ENCODE measurements around the gene ZDHHC8. TPM values are rescaled to one million over a fixed set of nuclear protein-coding genes. Genes with fewer than 3 reads are reported as not detected.

ZDHHC8 gene
- total and polyA plus RNA-seq, 2 experiments from 2014 or later: 13.0 to 18.7 TPM

- TF ChIP-seq EZH2 (IDR thresholded peaks at IDR 0.05; ENCODE audit: insufficient read depth, poor library complexity, severe bottlenecking) (no peak), EZH2phosphoT487 (IDR thresholded peaks at IDR 0.05; ENCODE audit: insufficient read depth, low read depth) (no peak)
- in situ Hi-C loops (cut with MboI): no loop called here
- Histone ChIP-seq H3K9ac (no peak overlapping the region), H3F3A (ENCODE audit: insufficient read depth) (peaks cover 13% of the 10 kb centered on the region; the same call in 1 of the 2 replicates), H3K27me3 (replicated peaks; ENCODE audit: insufficient read depth) (no peaks in the 10 kb centered on the region), H3K4me2 (ENCODE audit: unreplicated experiment) (no peak overlapping the region), H3K79me2 (ENCODE audit: insufficient read depth) (peaks cover 66% of the 10 kb centered on the region), H3K36me3 (ENCODE audit: low read depth) (no peaks in the 10 kb centered on the region), H3K27ac (no peak overlapping the region), H4K20me1 (ENCODE audit: insufficient read depth) (no peaks in the 10 kb centered on the region), H3K4me3 (no peak overlapping the region), H3K4me1 (ENCODE audit: insufficient read depth) (peaks cover 22% of the 10 kb centered on the region), H3K9me3 (ENCODE audit: low read depth) (no peaks in the 10 kb centered on the region), H3K9me2 (ENCODE audit: insufficient read depth) (no peaks in the 10 kb centered on the region), H2AFZ (no peak overlapping the region)
- 66 to 72% methylated on average over 9 to 12 of the region's 12 CpGs for WGBS, 2 experiments (ENCODE audit: low coverage in 1 of 2, low lambda C conversion rate in 2 of 2, missing lambda C conversion rate in 2 of 2)
- DNase-seq: no peak
Measured at GRCh38 chr22:20133930-20134549, 2.4 kb downstream of the ZDHHC8 start.

GRCh38 chr22:20135265-20135664, 3.7 kb downstream of the ZDHHC8 start:
- TF ChIP-seq EZH2phosphoT487 (IDR thresholded peaks at IDR 0.05; ENCODE audit: insufficient read depth, low read depth): no peak
- no peak for TF ChIP-seq EZH2 (IDR thresholded peaks at IDR 0.05; ENCODE audit: insufficient read depth, poor library complexity, severe bottlenecking)
- Histone ChIP-seq H3K4me3 (no peak overlapping the region), H3K27ac (no peak overlapping the region), H3K4me1 (ENCODE audit: insufficient read depth) (peaks cover 22% of the 10 kb centered on the region), H3K27me3 (replicated peaks; ENCODE audit: insufficient read depth) (no peaks in the 10 kb centered on the region), H3K9me2 (ENCODE audit: insufficient read depth) (no peaks in the 10 kb centered on the region), H3K9me3 (ENCODE audit: low read depth) (no peaks in the 10 kb centered on the region), H3K36me3 (ENCODE audit: low read depth) (no peaks in the 10 kb centered on the region), H3K9ac (no peak overlapping the region), H3F3A (ENCODE audit: insufficient read depth) (0 out of 2 replicates have a peak, but pooled peaks cover 5% of the 10 kb centered on the region), H2AFZ (no peak overlapping the region), H4K20me1 (ENCODE audit: insufficient read depth) (no peaks in the 10 kb centered on the region), H3K4me2 (ENCODE audit: unreplicated experiment) (no peak overlapping the region), H3K79me2 (ENCODE audit: insufficient read depth) (peaks cover 74% of the 10 kb centered on the region)
- 67 to 75% methylated on average over 4 of the region's 4 CpGs for WGBS, 2 experiments (ENCODE audit: low coverage in 1 of 2, low lambda C conversion rate in 2 of 2, missing lambda C conversion rate in 2 of 2)
- no peak for DNase-seq
- in situ Hi-C loops (cut with MboI): no loop called here

GRCh38 chr22:20135806-20136602, 4.4 kb downstream of the ZDHHC8 start:
- peaks cover 74% of the 10 kb centered on the region for H3K79me2 ChIP-seq (ENCODE audit: insufficient read depth)
- H3F3A ChIP-seq (ENCODE audit: insufficient read depth): no peaks in the 10 kb centered on the region
- no peak overlapping the region for H3K4me3 ChIP-seq
- WGBS, 2 experiments (ENCODE audit: low coverage in 1 of 2, low lambda C conversion rate in 2 of 2, missing lambda C conversion rate in 2 of 2): 73% methylated on average over 22 to 25 of the region's 25 CpGs
- H2AFZ ChIP-seq: no peak overlapping the region
- in situ Hi-C loops (cut with MboI): no loop called here
- H3K4me1 ChIP-seq (ENCODE audit: insufficient read depth): peaks cover 22% of the 10 kb centered on the region
- H3K36me3 ChIP-seq (ENCODE audit: low read depth): no peaks in the 10 kb centered on the region
- H3K9me3 ChIP-seq (ENCODE audit: low read depth): no peaks in the 10 kb centered on the region
- TF ChIP-seq EZH2 (IDR thresholded peaks at IDR 0.05; ENCODE audit: insufficient read depth, poor library complexity, severe bottlenecking) (no peak), EZH2phosphoT487 (IDR thresholded peaks at IDR 0.05; ENCODE audit: insufficient read depth, low read depth) (no peak)
- H4K20me1 ChIP-seq (ENCODE audit: insufficient read depth): no peaks in the 10 kb centered on the region
- H3K27ac ChIP-seq: no peak overlapping the region
- no peak for DNase-seq
- no peaks in the 10 kb centered on the region for H3K27me3 ChIP-seq (replicated peaks; ENCODE audit: insufficient read depth)
- H3K4me2 ChIP-seq (ENCODE audit: unreplicated experiment): no peak overlapping the region
- no peaks in the 10 kb centered on the region for H3K9me2 ChIP-seq (ENCODE audit: insufficient read depth)
- H3K9ac ChIP-seq: no peak overlapping the region

GRCh38 chr22:20136603-20136873, 4.9 kb downstream of the ZDHHC8 start:
- H3K4me3 ChIP-seq: no peak overlapping the region
- no peaks in the 10 kb centered on the region for H3K27me3 ChIP-seq (replicated peaks; ENCODE audit: insufficient read depth)
- in situ Hi-C loops (cut with MboI): no loop called here
- H3F3A ChIP-seq (ENCODE audit: insufficient read depth): no peaks in the 10 kb centered on the region
- no peaks in the 10 kb centered on the region for H3K9me3 ChIP-seq (ENCODE audit: low read depth)
- peaks cover 28% of the 10 kb centered on the region for H3K4me1 ChIP-seq (ENCODE audit: insufficient read depth)
- H2AFZ ChIP-seq: no peak overlapping the region
- H4K20me1 ChIP-seq (ENCODE audit: insufficient read depth): no peaks in the 10 kb centered on the region
- no peak overlapping the region for H3K4me2 ChIP-seq (ENCODE audit: unreplicated experiment)
- H3K36me3 ChIP-seq (ENCODE audit: low read depth): no peaks in the 10 kb centered on the region
- DNase-seq: no peak
- WGBS, 2 experiments (ENCODE audit: low coverage in 1 of 2, low lambda C conversion rate in 2 of 2, missing lambda C conversion rate in 2 of 2): 61 to 81% methylated on average over 5 of the region's 5 CpGs
- TF ChIP-seq EZH2phosphoT487 (IDR thresholded peaks at IDR 0.05; ENCODE audit: insufficient read depth, low read depth) (no peak), EZH2 (IDR thresholded peaks at IDR 0.05; ENCODE audit: insufficient read depth, poor library complexity, severe bottlenecking) (no peak)
- H3K9ac ChIP-seq: no peak overlapping the region
- peaks cover 74% of the 10 kb centered on the region for H3K79me2 ChIP-seq (ENCODE audit: insufficient read depth)
- H3K27ac ChIP-seq: no peak overlapping the region
- no peaks in the 10 kb centered on the region for H3K9me2 ChIP-seq (ENCODE audit: insufficient read depth)
